ENCODE results near the gene DENND5B.
A peak's percentile ranks its signal among the peaks of the same experiment; 100 is the strongest.

Gene DENND5B

DNA sequence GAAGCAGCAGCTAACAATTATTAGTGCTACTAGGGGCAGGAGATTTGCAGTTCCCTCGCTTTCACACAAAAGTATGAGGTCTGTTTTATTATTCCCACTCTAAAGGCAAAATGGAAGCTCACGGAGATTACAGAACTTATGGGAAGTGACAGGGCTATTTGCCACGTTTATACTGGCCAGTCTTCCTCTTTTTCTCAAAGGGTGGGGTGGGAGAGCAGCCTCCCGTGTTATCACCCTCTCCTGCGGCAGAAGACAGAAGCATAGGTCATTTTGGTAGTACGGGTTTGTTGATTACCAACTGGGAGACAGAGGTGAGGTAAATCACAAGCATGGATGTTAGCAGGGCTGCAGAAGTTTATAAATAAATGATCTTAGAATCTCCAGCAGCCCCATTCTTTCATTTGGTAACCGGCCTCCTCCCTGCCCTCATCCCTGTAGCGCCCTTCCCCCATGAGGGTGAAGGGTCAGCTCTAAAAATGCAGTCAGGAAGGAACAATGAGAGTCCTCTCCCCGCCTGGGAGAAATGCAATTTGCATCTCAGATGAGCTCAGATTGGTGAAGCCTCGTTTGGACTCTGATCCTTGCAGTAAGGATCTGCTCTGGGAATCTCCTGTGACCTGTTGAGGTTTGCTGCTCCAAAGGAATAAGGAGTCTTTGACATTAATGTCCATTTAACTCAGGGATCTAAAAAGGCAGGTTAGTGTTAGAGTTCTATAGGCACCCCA lies 220.2 kb downstream of the DENND5B start (continued):
- TF ChIP-seq ZNF561 (tag by site-specific recombination; IDR thresholded peaks at IDR 0.05; ENCODE audit: borderline replicate concordance) (peak; percentile 27; the same call in 1 of the 2 replicates), ZSCAN30 (tag by site-specific recombination; IDR thresholded peaks at IDR 0.05) (0 out of 2 replicates have a peak, but pooled peaks have one; percentile 54), BCL6B (tag by site-specific recombination; IDR thresholded peaks at IDR 0.05) (no peak), SCRT2 (tag by site-specific recombination; IDR thresholded peaks at IDR 0.05) (peak; percentile 88), ZSCAN23 (tag by site-specific recombination; IDR thresholded peaks at IDR 0.05) (no peak)
- TF ChIP-seq, protein P1, sequence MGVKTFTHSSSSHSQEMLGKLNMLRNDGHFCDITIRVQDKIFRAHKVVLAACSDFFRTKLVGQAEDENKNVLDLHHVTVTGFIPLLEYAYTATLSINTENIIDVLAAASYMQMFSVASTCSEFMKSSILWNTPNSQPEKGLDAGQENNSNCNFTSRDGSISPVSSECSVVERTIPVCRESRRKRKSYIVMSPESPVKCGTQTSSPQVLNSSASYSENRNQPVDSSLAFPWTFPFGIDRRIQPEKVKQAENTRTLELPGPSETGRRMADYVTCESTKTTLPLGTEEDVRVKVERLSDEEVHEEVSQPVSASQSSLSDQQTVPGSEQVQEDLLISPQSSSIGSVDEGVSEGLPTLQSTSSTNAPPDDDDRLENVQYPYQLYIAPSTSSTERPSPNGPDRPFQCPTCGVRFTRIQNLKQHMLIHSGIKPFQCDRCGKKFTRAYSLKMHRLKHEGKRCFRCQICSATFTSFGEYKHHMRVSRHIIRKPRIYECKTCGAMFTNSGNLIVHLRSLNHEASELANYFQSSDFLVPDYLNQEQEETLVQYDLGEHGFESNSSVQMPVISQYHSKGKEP (tag by site-specific recombination; IDR thresholded peaks at IDR 0.05) = peak; percentile 77
- TF ChIP-seq, protein P2, sequence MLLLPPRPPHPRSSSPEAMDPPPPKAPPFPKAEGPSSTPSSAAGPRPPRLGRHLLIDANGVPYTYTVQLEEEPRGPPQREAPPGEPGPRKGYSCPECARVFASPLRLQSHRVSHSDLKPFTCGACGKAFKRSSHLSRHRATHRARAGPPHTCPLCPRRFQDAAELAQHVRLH (tag by site-specific recombination; IDR thresholded peaks at IDR 0.05) = no peak

- CTCF ChIA-PET = interaction anchor here (1.1 kb wide), 1 partner anchor 98 kb away, joined by 5 read pairs; no protein-coding TSS in a partner anchor
- H3K27ac ChIP-seq (ENCODE audit: extremely low read depth, low read depth, low read length) = peak overlapping the region; percentile 89
- H3K4me3 ChIP-seq (ENCODE audit: low read depth, low read length) = peak overlapping the region; percentile 16
- no peaks in the 10 kb centered on the region for H3K9me3 ChIP-seq (ENCODE audit: control insufficient read depth, insufficient read depth, low read depth, low read length)
- H3K4me1 ChIP-seq (ENCODE audit: control insufficient read depth, insufficient read depth, low read length) = peaks cover 21% of the 10 kb centered on the region
- H3K36me3 ChIP-seq (ENCODE audit: control insufficient read depth in 2 of 2, insufficient read depth in 1 of 2, low read length in 2 of 2) = no peaks in the 10 kb centered on the region
- POLR2A ChIA-PET = interaction anchor here (1.2 to 1.5 kb wide), 2 partner anchors 44 kb away, joined by 4 to 5 read pairs; partner anchors contain the start of gene SINHCAF
- TF ChIP-seq, protein P3, sequence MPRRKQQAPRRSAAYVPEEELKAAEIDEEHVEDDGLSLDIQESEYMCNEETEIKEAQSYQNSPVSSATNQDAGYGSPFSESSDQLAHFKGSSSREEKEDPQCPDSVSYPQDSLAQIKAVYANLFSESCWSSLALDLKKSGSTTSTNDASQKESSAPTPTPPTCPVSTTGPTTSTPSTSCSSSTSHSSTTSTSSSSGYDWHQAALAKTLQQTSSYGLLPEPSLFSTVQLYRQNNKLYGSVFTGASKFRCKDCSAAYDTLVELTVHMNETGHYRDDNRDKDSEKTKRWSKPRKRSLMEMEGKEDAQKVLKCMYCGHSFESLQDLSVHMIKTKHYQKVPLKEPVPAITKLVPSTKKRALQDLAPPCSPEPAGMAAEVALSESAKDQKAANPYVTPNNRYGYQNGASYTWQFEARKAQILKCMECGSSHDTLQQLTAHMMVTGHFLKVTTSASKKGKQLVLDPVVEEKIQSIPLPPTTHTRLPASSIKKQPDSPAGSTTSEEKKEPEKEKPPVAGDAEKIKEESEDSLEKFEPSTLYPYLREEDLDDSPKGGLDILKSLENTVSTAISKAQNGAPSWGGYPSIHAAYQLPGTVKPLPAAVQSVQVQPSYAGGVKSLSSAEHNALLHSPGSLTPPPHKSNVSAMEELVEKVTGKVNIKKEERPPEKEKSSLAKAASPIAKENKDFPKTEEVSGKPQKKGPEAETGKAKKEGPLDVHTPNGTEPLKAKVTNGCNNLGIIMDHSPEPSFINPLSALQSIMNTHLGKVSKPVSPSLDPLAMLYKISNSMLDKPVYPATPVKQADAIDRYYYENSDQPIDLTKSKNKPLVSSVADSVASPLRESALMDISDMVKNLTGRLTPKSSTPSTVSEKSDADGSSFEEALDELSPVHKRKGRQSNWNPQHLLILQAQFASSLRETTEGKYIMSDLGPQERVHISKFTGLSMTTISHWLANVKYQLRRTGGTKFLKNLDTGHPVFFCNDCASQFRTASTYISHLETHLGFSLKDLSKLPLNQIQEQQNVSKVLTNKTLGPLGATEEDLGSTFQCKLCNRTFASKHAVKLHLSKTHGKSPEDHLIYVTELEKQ (tag by site-specific recombination; IDR thresholded peaks at IDR 0.05; ENCODE audit: borderline replicate concordance) = no peak
- TF ChIP-seq, protein P4, sequence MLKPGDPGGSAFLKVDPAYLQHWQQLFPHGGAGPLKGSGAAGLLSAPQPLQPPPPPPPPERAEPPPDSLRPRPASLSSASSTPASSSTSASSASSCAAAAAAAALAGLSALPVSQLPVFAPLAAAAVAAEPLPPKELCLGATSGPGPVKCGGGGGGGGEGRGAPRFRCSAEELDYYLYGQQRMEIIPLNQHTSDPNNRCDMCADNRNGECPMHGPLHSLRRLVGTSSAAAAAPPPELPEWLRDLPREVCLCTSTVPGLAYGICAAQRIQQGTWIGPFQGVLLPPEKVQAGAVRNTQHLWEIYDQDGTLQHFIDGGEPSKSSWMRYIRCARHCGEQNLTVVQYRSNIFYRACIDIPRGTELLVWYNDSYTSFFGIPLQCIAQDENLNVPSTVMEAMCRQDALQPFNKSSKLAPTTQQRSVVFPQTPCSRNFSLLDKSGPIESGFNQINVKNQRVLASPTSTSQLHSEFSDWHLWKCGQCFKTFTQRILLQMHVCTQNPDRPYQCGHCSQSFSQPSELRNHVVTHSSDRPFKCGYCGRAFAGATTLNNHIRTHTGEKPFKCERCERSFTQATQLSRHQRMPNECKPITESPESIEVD (tag by site-specific recombination; IDR thresholded peaks at IDR 0.05) = peak; percentile 35; the same call in 1 of the 2 replicates
- TF ChIP-seq ZBTB8A (tag by site-specific recombination; IDR thresholded peaks at IDR 0.05) (0 out of 2 replicates have a peak, but pooled peaks have one; percentile 9), ZNF639 (tag by site-specific recombination; IDR thresholded peaks at IDR 0.05) (0 out of 2 replicates have a peak, but pooled peaks have one; percentile 17), BCL6B (tag by site-specific recombination; IDR thresholded peaks at IDR 0.05) (no peak), ZNF610 (tag by site-specific recombination; IDR thresholded peaks at IDR 0.05; ENCODE audit: borderline replicate concordance) (peak; percentile 25; the same call in 1 of the 2 replicates), ZNF350 (tag by site-specific recombination; IDR thresholded peaks at IDR 0.05) (no peak), ZNF626 (tag by site-specific recombination; IDR thresholded peaks at IDR 0.05) (no peak), ZNF112 (tag by site-specific recombination; IDR thresholded peaks at IDR 0.05) (no peak), ZNF335 (tag by site-specific recombination; conservative IDR thresholded peaks at IDR 0.05) (peak; percentile 88), SP3 (tag by site-specific recombination; IDR thresholded peaks at IDR 0.05) (0 out of 2 replicates have a peak, but pooled peaks have one; percentile 10), ZNF747 (tag by site-specific recombination; IDR thresholded peaks at IDR 0.05) (no peak)
- TF ChIP-seq, protein P5, sequence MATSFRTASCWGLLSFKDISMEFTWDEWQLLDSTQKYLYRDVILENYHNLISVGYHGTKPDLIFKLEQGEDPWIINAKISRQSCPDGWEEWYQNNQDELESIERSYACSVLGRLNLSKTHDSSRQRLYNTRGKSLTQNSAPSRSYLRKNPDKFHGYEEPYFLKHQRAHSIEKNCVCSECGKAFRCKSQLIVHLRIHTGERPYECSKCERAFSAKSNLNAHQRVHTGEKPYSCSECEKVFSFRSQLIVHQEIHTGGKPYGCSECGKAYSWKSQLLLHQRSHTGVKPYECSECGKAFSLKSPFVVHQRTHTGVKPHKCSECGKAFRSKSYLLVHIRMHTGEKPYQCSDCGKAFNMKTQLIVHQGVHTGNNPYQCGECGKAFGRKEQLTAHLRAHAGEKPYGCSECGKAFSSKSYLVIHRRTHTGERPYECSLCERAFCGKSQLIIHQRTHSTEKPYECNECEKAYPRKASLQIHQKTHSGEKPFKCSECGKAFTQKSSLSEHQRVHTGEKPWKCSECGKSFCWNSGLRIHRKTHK (tag by site-specific recombination; IDR thresholded peaks at IDR 0.05) = no peak
Observed at GRCh38 chr12:31369712-31370521, 221.0 kb downstream of the DENND5B start.

All from HEK293 (cell line).